Spleen (tissue), 11 donors: ENCODE measurements around the gene PGLYRP1. TPM values are rescaled to one million over a fixed set of nuclear protein-coding genes. Genes with fewer than 3 reads are reported as not detected.

Source experiments
- DNase-seq: peaks from one replicate; pipeline ENCODE4 v3.0.0-alpha.2; 2020
- H3K27ac ChIP-seq, 8 donors: fragments of 200-600 bp; sonication (generic) in 7 of 8; 1 replicate in 4 of 8; 2 replicates in 4 of 8; pipeline versions ENCODE4 v1.5.0 to v1.8.0; 2016 to 2021; ENCODE audit warnings: inconsistent platforms in 4 of 8, mild to moderate bottlenecking in 4 of 8, moderate library complexity in 1 of 8
- H3K27me3 ChIP-seq, 7 donors: fragments of 200-600 bp; sonication (generic) in 6 of 7; replicated peaks in 1 of 7; 1 replicate in 4 of 7; 2 replicates in 3 of 7; pipeline versions ENCODE4 v1.5.0 to v1.8.0; 2016 to 2021; ENCODE audit warnings: inconsistent platforms in 3 of 7, mild to moderate bottlenecking in 1 of 7
- H3K36me3 ChIP-seq, 6 donors: fragments of 200-600 bp; sonication (generic) in 5 of 6; 1 replicate in 4 of 6; 2 replicates in 2 of 6; pipeline versions ENCODE4 v1.5.0 to v1.8.0; 2016 to 2021; ENCODE audit warnings: inconsistent platforms in 2 of 6
- H3K4me1 ChIP-seq, 6 donors: fragments of 200-600 bp; sonication (generic) in 5 of 6; 1 replicate in 3 of 6; 2 replicates in 3 of 6; pipeline versions ENCODE4 v1.5.0 to v1.8.0; 2016 to 2021; ENCODE audit warnings: inconsistent platforms in 3 of 6
- H3K4me3 ChIP-seq, 8 donors: fragments of 200-600 bp; sonication (generic) in 7 of 8; 1 replicate in 4 of 8; 2 replicates in 4 of 8; pipeline versions ENCODE4 v1.5.0 to v1.8.0; 2016 to 2021; ENCODE audit warnings: inconsistent platforms in 4 of 8, mild to moderate bottlenecking in 4 of 8, moderate library complexity in 2 of 8
- H3K9me3 ChIP-seq, 8 donors: fragments of 200-600 bp; sonication (generic) in 7 of 8; 1 replicate in 4 of 8; 2 replicates in 4 of 8; pipeline versions ENCODE4 v1.5.0 to v1.8.0; 2016 to 2021; ENCODE audit warnings: inconsistent platforms in 4 of 8
- POLR2A ChIP-seq, 3 donors: fragments of 450-650 bp; IDR thresholded peaks; one replicate each; pipeline ENCODE4 v1.5.1; 2017; ENCODE audit warnings: antibody characterized with exemption in 3 of 3, mild to moderate bottlenecking in 1 of 3
- POLR2AphosphoS5 ChIP-seq, 3 donors: sonication (generic); formaldehyde crosslinking; IDR thresholded peaks; one replicate each; pipeline ENCODE4 v1.5.1; 2017; ENCODE audit warnings: antibody characterized with exemption in 3 of 3
- WGBS, 5 donors: extraction: QIAGEN DNeasy Blood & Tissue Kit in 3 of 5; methylation state at CpG; one replicate each; pipeline versions ENCODE4 v1.1.5 to v1.1.7; 2013 to 2018; 5-methylcytosine and 5-hydroxymethylcytosine counted together
- intact Hi-C: fragments of 100-400 bp; cut with DNase I; formaldehyde crosslinking; loops from one replicate; pipeline ENCODE4 v1.15.0; 2023; ENCODE audit warnings: low total_unique reads
- polyA plus RNA-seq, 3 donors: library from polyadenylated mRNA; stranded (reverse); fragments of 200-250 nt; gene quantifications; one replicate each; pipeline ENCODE4 v1.2.1, GENCODE V29; 2013
- total RNA-seq, 7 donors: library from RNA; depleted of rRNA in 3 of 7; stranded (reverse); fragments of >200 nt in 3 of 7; fragmentation: NEBNext Ultra II Directional in 4 of 7; extraction: Animal tissue kit (Norgen Biotek cat#: 25700) in 4 of 7; gene quantifications; one replicate each; pipeline versions ENCODE4 v1.1.0 to v1.2.1, GENCODE V29; 2016 to 2021
- TF ChIP-seq, protein P1 (sequence below), 11 experiments: fragments of 200-600 bp in 7 of 11; fragments of 450-650 bp in 4 of 11; sonication (generic) in 4 of 11; IDR thresholded peaks in 8 of 11; conservative IDR thresholded peaks in 3 of 11; 1 replicate in 7 of 11; 2 replicates in 4 of 11; pipeline versions ENCODE4 v1.4.0 to v1.8.0; 2016 to 2021; ENCODE audit warnings: antibody characterized with exemption in 11 of 11, inconsistent platforms in 4 of 11, mild to moderate bottlenecking in 1 of 11
- donor health status: healthy with polysubstance abuse.
- donor health status: DM: no; HTN: no; CAD: no; lungs with moderate emphysema.
- donor health status: DM: no; HTN: no; CAD: no.
- donor health status: Bipolar disorder and iron deficiency.
- donor health status: healthy.
- donor health status: DM: no; HTN: no; CAD: no.
- donor health status: DM: yes; HTN: yes; CAD: no.

Gene PGLYRP1
- total and polyA plus RNA-seq, 10 donors = 2.5 to 97.9 (median 13.6) TPM

DNA sequence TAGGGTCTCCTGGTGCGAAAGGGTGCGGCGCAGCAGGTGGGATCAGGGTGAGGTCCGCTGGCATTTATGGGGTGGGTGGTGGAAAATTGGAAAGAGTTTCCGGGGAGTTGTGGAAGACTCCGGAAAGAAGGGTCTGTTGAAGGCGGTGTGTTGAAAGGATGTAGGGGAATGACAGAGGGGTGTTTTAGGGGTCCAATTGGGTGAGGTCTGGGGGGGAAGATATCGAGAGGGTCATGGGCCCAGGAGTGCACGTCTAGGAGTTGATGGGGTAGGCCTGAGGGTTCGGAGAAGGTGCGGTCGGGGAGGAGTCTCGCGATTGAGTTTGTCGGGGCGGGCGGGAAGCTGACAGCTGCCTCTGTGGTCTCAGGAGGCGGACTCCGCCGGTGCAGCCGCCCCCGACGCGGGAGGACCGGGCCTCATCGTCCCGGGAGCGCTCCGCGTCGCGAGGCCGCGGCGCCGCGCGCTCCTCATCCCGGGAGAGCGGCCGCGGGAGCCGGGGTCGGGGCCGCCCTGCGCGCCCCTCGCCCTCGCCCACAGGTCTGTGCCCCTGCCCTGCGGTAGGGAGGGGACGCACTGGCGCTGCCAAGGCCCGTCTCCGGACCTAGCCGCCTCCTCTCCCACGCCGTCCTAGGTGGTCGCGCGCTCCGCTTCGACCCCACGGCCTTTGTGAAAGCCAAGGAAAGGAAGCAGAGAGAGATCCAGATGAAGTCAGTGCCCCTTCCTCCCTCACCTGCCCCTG lies 7.0 kb downstream of the PGLYRP1 start:
- intact Hi-C loops = loop anchor here (10.0 kb wide), 1 partner anchor 91 kb away; no protein-coding TSS in a partner anchor
- TF ChIP-seq, protein P1, sequence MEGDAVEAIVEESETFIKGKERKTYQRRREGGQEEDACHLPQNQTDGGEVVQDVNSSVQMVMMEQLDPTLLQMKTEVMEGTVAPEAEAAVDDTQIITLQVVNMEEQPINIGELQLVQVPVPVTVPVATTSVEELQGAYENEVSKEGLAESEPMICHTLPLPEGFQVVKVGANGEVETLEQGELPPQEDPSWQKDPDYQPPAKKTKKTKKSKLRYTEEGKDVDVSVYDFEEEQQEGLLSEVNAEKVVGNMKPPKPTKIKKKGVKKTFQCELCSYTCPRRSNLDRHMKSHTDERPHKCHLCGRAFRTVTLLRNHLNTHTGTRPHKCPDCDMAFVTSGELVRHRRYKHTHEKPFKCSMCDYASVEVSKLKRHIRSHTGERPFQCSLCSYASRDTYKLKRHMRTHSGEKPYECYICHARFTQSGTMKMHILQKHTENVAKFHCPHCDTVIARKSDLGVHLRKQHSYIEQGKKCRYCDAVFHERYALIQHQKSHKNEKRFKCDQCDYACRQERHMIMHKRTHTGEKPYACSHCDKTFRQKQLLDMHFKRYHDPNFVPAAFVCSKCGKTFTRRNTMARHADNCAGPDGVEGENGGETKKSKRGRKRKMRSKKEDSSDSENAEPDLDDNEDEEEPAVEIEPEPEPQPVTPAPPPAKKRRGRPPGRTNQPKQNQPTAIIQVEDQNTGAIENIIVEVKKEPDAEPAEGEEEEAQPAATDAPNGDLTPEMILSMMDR (IDR thresholded peaks at IDR 0.05 in 8 of 11, conservative IDR thresholded peaks at IDR 0.05 in 3 of 11) = no peak
- TF ChIP-seq POLR2A (IDR thresholded peaks at IDR 0.05) (no peak), POLR2AphosphoS5 (IDR thresholded peaks at IDR 0.05) (no peak)

DNA sequence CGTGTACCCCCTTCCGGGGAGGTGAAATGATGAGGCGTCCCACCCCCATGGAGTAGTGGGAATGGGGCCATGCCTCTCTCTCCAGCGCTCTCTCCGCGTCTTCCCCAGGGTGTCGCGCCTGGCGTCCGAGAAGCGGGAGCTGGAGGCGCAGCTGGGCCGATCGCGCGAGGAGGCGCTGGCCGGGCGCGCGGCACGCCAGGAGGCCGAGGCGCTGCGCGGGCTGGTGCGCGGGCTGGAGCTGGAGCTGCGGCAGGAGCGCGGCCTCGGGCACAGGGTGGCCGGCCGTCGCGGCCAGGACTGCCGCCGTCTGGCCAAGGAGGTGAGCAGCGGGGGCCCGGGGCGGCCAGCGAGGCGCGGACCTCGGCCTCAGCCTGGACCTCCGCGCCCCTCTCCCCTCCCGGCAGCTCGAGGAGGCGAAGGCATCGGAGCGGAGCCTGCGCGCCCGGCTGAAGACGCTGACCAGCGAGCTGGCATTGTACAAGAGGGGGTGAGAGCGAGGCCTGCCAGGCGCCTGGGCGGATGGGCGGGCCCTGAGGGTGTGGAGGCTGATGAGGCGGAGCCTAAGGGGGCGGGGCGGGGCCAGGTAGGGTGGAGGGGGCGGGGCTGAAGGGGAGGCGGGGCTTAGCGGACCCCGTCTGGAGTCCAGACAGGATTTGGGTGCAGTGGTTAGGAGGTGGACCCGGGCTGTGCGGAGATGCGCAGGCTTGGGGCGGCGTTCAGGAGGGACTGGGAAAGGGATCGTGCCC lies 7.7 kb downstream of the PGLYRP1 start:
- peak overlapping the region in 2 of 8 donors; percentile 83 to 89 for H3K27ac ChIP-seq
- TF ChIP-seq, protein P1 (IDR thresholded peaks at IDR 0.05 in 8 of 11, conservative IDR thresholded peaks at IDR 0.05 in 3 of 11) = peak in 1 of 11 experiments; percentile 16
- TF ChIP-seq POLR2A (IDR thresholded peaks at IDR 0.05) (no peak), POLR2AphosphoS5 (IDR thresholded peaks at IDR 0.05) (peak in 1 of 3 donors; percentile 63)
- H3K4me3 ChIP-seq = peak overlapping the region in 6 of 8 donors; percentile 53 to 94 (median 76)
- peaks cover 0 to 37% (median 28%) of the 10 kb centered on the region in 6 donors for H3K4me1 ChIP-seq
- H3K9me3 ChIP-seq = no peaks in the 10 kb centered on the region
- intact Hi-C loops = loop anchor here (10.0 kb wide), 1 partner anchor 90 kb away; no protein-coding TSS in a partner anchor
- WGBS, 5 donors = 5 to 15% (median 10%) methylated on average over 26 to 74 of the region's 74 CpGs
- H3K36me3 ChIP-seq = peaks cover 0 to 41% (median 2%) of the 10 kb centered on the region in 6 donors
- peak; percentile 91 for DNase-seq
- H3K27me3 ChIP-seq = peaks cover 0 to 39% (median 18%) of the 10 kb centered on the region in 7 donors

More for the DNA sequence above, 7.0 kb downstream of the PGLYRP1 start:
- peaks cover 0 to 39% (median 18%) of the 10 kb centered on the region in 7 donors for H3K27me3 ChIP-seq
- peak overlapping the region; percentile 53 to 94 (median 75) for H3K4me3 ChIP-seq
- WGBS, 5 donors = 2 to 8% (median 3%) methylated on average over 28 to 63 of the region's 63 CpGs
- H3K9me3 ChIP-seq = no peaks in the 10 kb centered on the region
- peak overlapping the region in 7 of 8 donors; percentile 46 to 89 (median 71) for H3K27ac ChIP-seq
- peaks cover 0 to 34% (median 2%) of the 10 kb centered on the region in 6 donors for H3K36me3 ChIP-seq
- H3K4me1 ChIP-seq = peaks cover 0 to 39% (median 28%) of the 10 kb centered on the region in 6 donors
- peak; percentile 88 for DNase-seq

DNA sequence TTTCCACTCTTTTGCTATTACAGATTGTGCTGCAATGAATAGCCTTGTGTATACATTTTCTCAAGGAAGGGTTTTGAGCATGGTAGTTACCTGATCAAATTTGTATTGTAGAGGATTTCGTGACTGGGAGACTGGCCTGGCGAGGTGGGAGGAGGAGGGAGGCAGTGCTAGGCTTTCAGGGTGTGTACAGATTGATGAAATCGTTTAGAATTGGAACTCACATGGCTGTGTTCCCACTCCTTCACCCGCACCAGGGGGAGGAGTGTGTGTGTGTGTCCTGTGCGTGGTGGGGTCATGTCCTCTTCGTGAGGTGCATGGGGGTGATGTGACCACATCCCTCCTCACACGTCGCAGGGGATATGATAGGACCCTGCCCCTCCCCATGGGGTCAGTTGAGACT lies 8.3 kb downstream of the PGLYRP1 start:
- no peak for DNase-seq
- peaks cover 0 to 39% (median 18%) of the 10 kb centered on the region in 7 donors for H3K27me3 ChIP-seq
- intact Hi-C loops = loop anchor here (10.0 kb wide), 1 partner anchor 90 kb away; no protein-coding TSS in a partner anchor
- no peaks in the 10 kb centered on the region for H3K9me3 ChIP-seq
- WGBS, 5 donors = 46 to 62% (median 47%) methylated on average over 8 of the region's 8 CpGs
- TF ChIP-seq POLR2AphosphoS5 (IDR thresholded peaks at IDR 0.05) = no peak
- TF ChIP-seq POLR2A (IDR thresholded peaks at IDR 0.05) = no peak
- TF ChIP-seq, protein P1 (IDR thresholded peaks at IDR 0.05 in 8 of 11, conservative IDR thresholded peaks at IDR 0.05 in 3 of 11) = no peak
- no peak overlapping the region for H3K27ac ChIP-seq
- peaks cover 0 to 40% (median 2%) of the 10 kb centered on the region in 6 donors for H3K36me3 ChIP-seq
- peaks cover 0 to 43% (median 28%) of the 10 kb centered on the region in 6 donors for H3K4me1 ChIP-seq
- H3K4me3 ChIP-seq = peak overlapping the region in 4 of 8 donors; percentile 75 to 94 (median 80)
